Jurkat, Clone E6-1 (cell line): ENCODE data around the gene ADAMTS15.
"Not testable (repeated sequence)": the region's sequence is repeated elsewhere in the genome, so short reads cannot be mapped to it uniquely, and the experiment has no call there.

Source experiments
- DNase-seq: peaks from one replicate; pipeline ENCODE4 v3.0.0-alpha.2; 2011; ENCODE audit warnings: low read depth, low spot score
- H3K4me3 ChIP-seq: 2 replicates; pipeline ENCODE4 v1.5.1; 2011; ENCODE audit warnings: mild to moderate bottlenecking, low read length, control low read depth, moderate library complexity

The ADAMTS15 gene

GRCh38 chr11:130429983-130430382, 18.5 kb upstream of the ADAMTS15 start:
- no peak overlapping the region for H3K4me3 ChIP-seq
- no peak for DNase-seq

- DNase-seq = peak; percentile 64
- H3K4me3 ChIP-seq = no peak overlapping the region
Measured at GRCh38 chr11:130431331-130431773, 17.1 kb upstream of the ADAMTS15 start.

GRCh38 chr11:130431801-130432200, 16.6 kb upstream of the ADAMTS15 start:
- DNase-seq = no peak

GRCh38 chr11:130433357-130433756, 15.1 kb upstream of the ADAMTS15 start:
- DNase-seq = no peak
- no peak overlapping the region for H3K4me3 ChIP-seq

More at GRCh38 chr11:130431801-130432200, 16.6 kb upstream of the ADAMTS15 start:
- H3K4me3 ChIP-seq = no peak overlapping the region

GRCh38 chr11:130434521-130435223, 13.8 kb upstream of the ADAMTS15 start:
- H3K4me3 ChIP-seq = peak overlapping the region; percentile 68
- peak; percentile 81 for DNase-seq

- no peak for DNase-seq
- no peak overlapping the region for H3K4me3 ChIP-seq
Measured at GRCh38 chr11:130435671-130436070, 12.8 kb upstream of the ADAMTS15 start.

GRCh38 chr11:130436171-130436570, 12.3 kb upstream of the ADAMTS15 start:
- H3K4me3 ChIP-seq = no peak overlapping the region
- peak; percentile 45 for DNase-seq

GRCh38 chr11:130437848-130438247, 10.6 kb upstream of the ADAMTS15 start:
- H3K4me3 ChIP-seq = no peak overlapping the region
- DNase-seq = no peak

GRCh38 chr11:130438401-130439159, 9.9 kb upstream of the ADAMTS15 start:
- DNase-seq, H3K4me3 ChIP-seq: not testable (repeated sequence)

GRCh38 chr11:130439160-130439519, 9.3 kb upstream of the ADAMTS15 start:
- peak; percentile 87 for DNase-seq
- H3K4me3 ChIP-seq = no peak overlapping the region; the same call in 1 of the 2 replicates

- DNase-seq = no peak
- H3K4me3 ChIP-seq = no peak overlapping the region
Measured at GRCh38 chr11:130439876-130440275, 8.6 kb upstream of the ADAMTS15 start.

- H3K4me3 ChIP-seq = no peak overlapping the region
- no peak for DNase-seq
Measured at GRCh38 chr11:130441719-130442118, 6.7 kb upstream of the ADAMTS15 start.

GRCh38 chr11:130442737-130443136, 5.7 kb upstream of the ADAMTS15 start:
- no peak for DNase-seq
- H3K4me3 ChIP-seq = no peak overlapping the region

GRCh38 chr11:130445788-130446187, 2.7 kb upstream of the ADAMTS15 start:
- no peak overlapping the region for H3K4me3 ChIP-seq
- no peak for DNase-seq

- H3K4me3 ChIP-seq = peak overlapping the region; percentile 54
Measured at GRCh38 chr11:130448039-130448415, 418 bp upstream of the ADAMTS15 start.

GRCh38 chr11:130449310-130449990, 1.0 kb downstream of the ADAMTS15 start:
- DNase-seq = no peak
- no peak overlapping the region for H3K4me3 ChIP-seq

More at GRCh38 chr11:130448039-130448415, 418 bp upstream of the ADAMTS15 start:
- no peak for DNase-seq

- H3K4me3 ChIP-seq = no peak overlapping the region
- no peak for DNase-seq
Measured at GRCh38 chr11:130449996-130450769, 1.7 kb downstream of the ADAMTS15 start.

- H3K4me3 ChIP-seq = no peak overlapping the region
- no peak for DNase-seq
Measured at GRCh38 chr11:130451231-130452019, 3.0 kb downstream of the ADAMTS15 start.
